Endothelial cell (in vitro differentiated cells): Measurements from ENCODE around the gene CLTRN. TPM values are rescaled to one million over a fixed set of nuclear protein-coding genes. Genes with fewer than 3 reads are reported as not detected.
"Not testable (repeated sequence)": the region's sequence is repeated elsewhere in the genome, so short reads cannot be mapped to it uniquely, and the experiment has no call there.

Experiments
- DNase-seq: peaks from one replicate; pipeline ENCODE4 v3.0.0; 2021; ENCODE audit warnings: low spot score
- H3K27ac Mint-ChIP-seq: one replicate; pipeline ENCODE4 v1.8.0; 2021; ENCODE audit warnings: mixed read lengths, inconsistent platforms; ENCODE audit not compliant: unreplicated experiment
- H3K27me3 Mint-ChIP-seq: one replicate; pipeline ENCODE4 v1.8.0; 2021; ENCODE audit warnings: mild to moderate bottlenecking, moderate library complexity, mixed read lengths, inconsistent platforms; ENCODE audit not compliant: unreplicated experiment
- H3K36me3 Mint-ChIP-seq: one replicate; pipeline ENCODE4 v1.8.0; 2021; ENCODE audit warnings: mild to moderate bottlenecking, low read depth, mixed read lengths, inconsistent platforms; ENCODE audit not compliant: unreplicated experiment
- H3K4me1 Mint-ChIP-seq: one replicate; pipeline ENCODE4 v1.8.0; 2021; ENCODE audit warnings: mild to moderate bottlenecking, mixed read lengths, inconsistent platforms; ENCODE audit not compliant: unreplicated experiment
- H3K4me3 Mint-ChIP-seq: one replicate; pipeline ENCODE4 v1.8.0; 2021; ENCODE audit warnings: mild to moderate bottlenecking, mixed read lengths, inconsistent platforms; ENCODE audit not compliant: unreplicated experiment
- H3K9me3 Mint-ChIP-seq: one replicate; pipeline ENCODE4 v1.8.0; 2021; ENCODE audit warnings: mixed read lengths, inconsistent platforms; ENCODE audit not compliant: unreplicated experiment
- CTCF ChIP-seq: fragments of 200-600 bp; sonication (generic); IDR thresholded peaks from one replicate; pipeline ENCODE4 v1.5.0; 2021; ENCODE audit warnings: antibody characterized with exemption; ENCODE audit not compliant: unreplicated experiment
- long read RNA-seq: library from polyadenylated mRNA; unstranded; transcript quantifications from one replicate; pipeline ENCODE4 v2.0.0, GENCODE V29; 2020; ENCODE audit not compliant: unreplicated experiment
- total RNA-seq: library from RNA; stranded (reverse); fragmentation: NEBNext Ultra II Directional; extraction: Animal tissue kit (Norgen Biotek cat#: 25700); gene quantifications from one replicate; pipeline ENCODE4 v1.2.1, GENCODE V29; 2021; ENCODE audit not compliant: unreplicated experiment

CLTRN gene
- 0.95 TPM for total RNA-seq
- long read RNA-seq: 0 reads

- no peaks in the 10 kb centered on the region for H3K27me3 Mint-ChIP-seq
- no peaks in the 10 kb centered on the region for H3K9me3 Mint-ChIP-seq
- TF ChIP-seq CTCF: no peak
- H3K27ac Mint-ChIP-seq: no peak within 1 kb of the TSS
- H3K4me1 Mint-ChIP-seq: peaks cover 9% of the 10 kb centered on the region
- no peak for DNase-seq
- no peaks in the 10 kb centered on the region for H3K36me3 Mint-ChIP-seq
- no peak within 1 kb of the TSS for H3K4me3 Mint-ChIP-seq
Measured at GRCh38 chrX:15664487-15665444, at the start of gene CLTRN. Gene CLTRN (minus strand): TSS chrX:15664805. CDS start chrX:15664775, 30 bp downstream.

GRCh38 chrX:15704273-15704672 lies 39.7 kb upstream of the CLTRN start:
- not testable (repeated sequence) for H3K4me1 Mint-ChIP-seq, H3K9me3 Mint-ChIP-seq, DNase-seq, H3K27ac Mint-ChIP-seq, H3K27me3 Mint-ChIP-seq, H3K36me3 Mint-ChIP-seq, H3K4me3 Mint-ChIP-seq

- H3K4me3 Mint-ChIP-seq, DNase-seq, H3K4me1 Mint-ChIP-seq, H3K27ac Mint-ChIP-seq, H3K27me3 Mint-ChIP-seq, H3K9me3 Mint-ChIP-seq, H3K36me3 Mint-ChIP-seq: not testable (repeated sequence)
Measured at GRCh38 chrX:15703809-15704208, 39.2 kb upstream of the CLTRN start.

GRCh38 chrX:15702488-15703371 lies 38.1 kb upstream of the CLTRN start:
- TF ChIP-seq CTCF: no peak
- no peak overlapping the region for H3K27ac Mint-ChIP-seq
- no peak for DNase-seq
- no peak overlapping the region for H3K4me3 Mint-ChIP-seq
- no peaks in the 10 kb centered on the region for H3K4me1 Mint-ChIP-seq
- no peaks in the 10 kb centered on the region for H3K9me3 Mint-ChIP-seq
- H3K27me3 Mint-ChIP-seq: no peaks in the 10 kb centered on the region
- H3K36me3 Mint-ChIP-seq: peaks cover 3% of the 10 kb centered on the region

- H3K4me3 Mint-ChIP-seq: no peak overlapping the region
Measured at GRCh38 chrX:15696516-15696915, 31.9 kb upstream of the CLTRN start.

More at GRCh38 chrX:15696516-15696915, 31.9 kb upstream of the CLTRN start:
- Mint-ChIP-seq H3K27ac (no peak overlapping the region), H3K4me1 (no peaks in the 10 kb centered on the region), H3K27me3 (no peaks in the 10 kb centered on the region), H3K9me3 (no peaks in the 10 kb centered on the region), H3K36me3 (peaks cover 8% of the 10 kb centered on the region)
- TF ChIP-seq CTCF: no peak
- DNase-seq: no peak
